Trophoblast cell (in vitro differentiated cells and primary cell): Measurements from ENCODE around the gene EFR3B.

Experiments
- DNase-seq, 2 donors: peaks; one replicate each; pipeline ENCODE4 v3.0.0-alpha.2; 2016
- H2AFZ ChIP-seq: 2 replicates; pipeline ENCODE4 v1.6.1; 2013; ENCODE audit warnings: low read length, moderate library complexity, mild to moderate bottlenecking; ENCODE audit not compliant: insufficient read depth, poor library complexity
- H2AK5ac ChIP-seq: 2 replicates; pipeline ENCODE4 v1.6.1; 2013; ENCODE audit warnings: mild to moderate bottlenecking, low read length
- H2BK120ac ChIP-seq: 2 replicates; pipeline ENCODE4 v1.6.1; 2013; ENCODE audit warnings: low read length, mild to moderate bottlenecking, moderate library complexity; ENCODE audit not compliant: insufficient read depth, poor library complexity
- H2BK12ac ChIP-seq: 2 replicates; pipeline ENCODE4 v1.6.1; 2013; ENCODE audit warnings: mild to moderate bottlenecking, low read length, moderate library complexity
- H2BK5ac ChIP-seq: 2 replicates; pipeline ENCODE4 v1.6.1; 2013; ENCODE audit warnings: low read length, low read depth, moderate library complexity, mild to moderate bottlenecking; ENCODE audit not compliant: poor library complexity
- H3K14ac ChIP-seq: 2 replicates; pipeline ENCODE4 v1.6.1; 2013; ENCODE audit warnings: mild to moderate bottlenecking, low read length
- H3K18ac ChIP-seq: 2 replicates; pipeline ENCODE4 v1.6.1; 2013; ENCODE audit warnings: mild to moderate bottlenecking, low read length
- H3K23ac ChIP-seq: 2 replicates; pipeline ENCODE4 v1.6.1; 2013; ENCODE audit warnings: low read length
- H3K27ac ChIP-seq: 2 replicates; pipeline ENCODE4 v1.5.1; 2013; ENCODE audit warnings: low read depth, mild to moderate bottlenecking, inconsistent platforms, low read length, moderate library complexity
- H3K27me3 ChIP-seq: 2 replicates; pipeline ENCODE4 v1.6.1; 2013; ENCODE audit warnings: inconsistent platforms, mild to moderate bottlenecking, low read length, moderate library complexity; ENCODE audit not compliant: insufficient read depth
- H3K36me3 ChIP-seq, 2 experiments: 1 replicate in 1 of 2; 2 replicates in 1 of 2; pipeline ENCODE4 v1.6.1; 2013; ENCODE audit warnings: low read length in 2 of 2, mild to moderate bottlenecking in 2 of 2, moderate library complexity in 1 of 2; ENCODE audit not compliant: insufficient read depth in 2 of 2, control insufficient read depth in 1 of 2
- H3K4ac ChIP-seq: 2 replicates; pipeline ENCODE4 v1.6.1; 2013; ENCODE audit warnings: low read depth, mild to moderate bottlenecking, low read length, moderate library complexity
- H3K4me1 ChIP-seq, 2 experiments: 1 replicate in 1 of 2; 2 replicates in 1 of 2; pipeline ENCODE4 v1.6.1; 2013; ENCODE audit warnings: low read length in 2 of 2, mild to moderate bottlenecking in 2 of 2, moderate library complexity in 1 of 2; ENCODE audit not compliant: insufficient read depth in 2 of 2, control insufficient read depth in 1 of 2
- H3K4me2 ChIP-seq: 2 replicates; pipeline ENCODE4 v1.6.1; 2013; ENCODE audit warnings: inconsistent platforms, mild to moderate bottlenecking, low read length, moderate library complexity
- H3K4me3 ChIP-seq: 2 replicates; pipeline ENCODE4 v1.5.1; 2013; ENCODE audit warnings: mild to moderate bottlenecking, low read depth, low read length, inconsistent platforms
- H3K79me1 ChIP-seq: one replicate; pipeline ENCODE4 v1.6.1; 2013; ENCODE audit warnings: low read length
- H3K79me2 ChIP-seq: 2 replicates; pipeline ENCODE4 v1.6.1; 2013; ENCODE audit warnings: low read length, mild to moderate bottlenecking; ENCODE audit not compliant: control insufficient read depth, insufficient read depth, poor library complexity
- H3K9ac ChIP-seq: 2 replicates; pipeline ENCODE4 v1.6.1; 2013; ENCODE audit warnings: mild to moderate bottlenecking, low read length
- H3K9me3 ChIP-seq: 2 replicates; pipeline ENCODE4 v1.6.1; 2013; ENCODE audit warnings: low read depth, mild to moderate bottlenecking, control low read depth, inconsistent platforms, low read length; ENCODE audit not compliant: insufficient read depth
- H4K12ac ChIP-seq: 2 replicates; pipeline ENCODE4 v1.6.1; 2013; ENCODE audit warnings: low read depth, mild to moderate bottlenecking, low read length, moderate library complexity
- H4K8ac ChIP-seq: 2 replicates; pipeline ENCODE4 v1.6.1; 2013; ENCODE audit warnings: low read depth, mild to moderate bottlenecking, low read length, moderate library complexity
- H4K91ac ChIP-seq: one replicate; pipeline ENCODE4 v1.6.1; 2013; ENCODE audit warnings: low read depth, mild to moderate bottlenecking, low read length, moderate library complexity
- WGBS: extraction: QIAGEN DNeasy Blood & Tissue Kit; methylation state at CpG from one replicate; pipeline ENCODE4 v1.1.7; 2013; ENCODE audit warnings: missing lambda C conversion rate; ENCODE audit not compliant: insufficient read length, insufficient coverage; ENCODE audit errors: extremely low coverage; 5-methylcytosine and 5-hydroxymethylcytosine counted together

Gene EFR3B

DNA sequence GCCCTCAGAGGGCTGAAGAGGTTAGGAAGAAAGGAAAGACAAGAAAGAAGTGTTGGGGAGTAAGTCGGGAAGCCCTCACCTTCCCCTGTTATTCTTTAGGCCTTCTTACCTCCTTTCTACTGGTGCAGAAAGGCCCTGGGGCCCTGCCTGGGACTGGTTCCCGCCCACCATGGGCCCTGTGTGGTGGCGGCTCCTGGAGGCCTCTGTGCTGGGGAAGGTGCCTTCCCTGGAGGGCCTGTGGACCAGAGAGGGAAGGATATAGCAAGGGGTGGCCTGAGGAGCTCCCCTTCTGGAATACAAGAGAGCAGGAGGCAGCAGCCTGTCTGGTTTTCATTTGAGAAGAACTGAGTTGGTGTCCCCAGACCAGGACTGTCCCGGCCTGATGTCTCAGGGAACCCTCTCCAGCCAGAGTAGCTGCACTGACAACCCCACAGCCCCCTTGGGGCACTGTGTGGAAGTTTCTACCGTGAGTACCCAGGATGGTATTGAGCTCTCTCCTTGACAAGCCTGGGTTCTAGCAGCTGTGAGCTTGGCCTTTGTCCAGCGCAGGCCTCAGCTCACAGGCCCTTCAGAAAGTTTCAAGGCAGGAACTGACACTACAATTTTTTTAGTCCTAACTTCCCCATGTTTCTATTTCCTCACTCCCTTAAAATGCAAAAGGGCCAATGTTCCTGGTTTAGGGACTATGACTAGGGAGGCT, 47.1 kb downstream of the EFR3B start:
- no peaks in the 10 kb centered on the region for H3K79me2 ChIP-seq
- no peaks in the 10 kb centered on the region for H3K79me1 ChIP-seq
- H3K4ac ChIP-seq = no peak overlapping the region
- no peak overlapping the region for H3K14ac ChIP-seq
- peaks cover 2% of the 10 kb centered on the region for H3K9me3 ChIP-seq
- H3K27ac ChIP-seq = no peak overlapping the region
- no peak overlapping the region for H2AFZ ChIP-seq
- H3K18ac ChIP-seq = no peak overlapping the region
- H4K91ac ChIP-seq = no peak overlapping the region
- no peak overlapping the region for H3K4me2 ChIP-seq
- no peak overlapping the region for H3K9ac ChIP-seq
- H3K36me3 ChIP-seq = no peaks in the 10 kb centered on the region
- no peak overlapping the region for H2BK120ac ChIP-seq
- no peak overlapping the region for H2BK5ac ChIP-seq
- H3K23ac ChIP-seq = no peak overlapping the region
- no peak overlapping the region for H2BK12ac ChIP-seq
- no peak overlapping the region for H2AK5ac ChIP-seq
- H4K8ac ChIP-seq = no peak overlapping the region
- no peaks in the 10 kb centered on the region for H3K4me1 ChIP-seq
- no peaks in the 10 kb centered on the region for H3K27me3 ChIP-seq
- DNase-seq = no peak
- H4K12ac ChIP-seq = no peak overlapping the region
- no peak overlapping the region for H3K4me3 ChIP-seq
- no CpG with 5 or more reads among the region's 6 CpGs for WGBS

DNA sequence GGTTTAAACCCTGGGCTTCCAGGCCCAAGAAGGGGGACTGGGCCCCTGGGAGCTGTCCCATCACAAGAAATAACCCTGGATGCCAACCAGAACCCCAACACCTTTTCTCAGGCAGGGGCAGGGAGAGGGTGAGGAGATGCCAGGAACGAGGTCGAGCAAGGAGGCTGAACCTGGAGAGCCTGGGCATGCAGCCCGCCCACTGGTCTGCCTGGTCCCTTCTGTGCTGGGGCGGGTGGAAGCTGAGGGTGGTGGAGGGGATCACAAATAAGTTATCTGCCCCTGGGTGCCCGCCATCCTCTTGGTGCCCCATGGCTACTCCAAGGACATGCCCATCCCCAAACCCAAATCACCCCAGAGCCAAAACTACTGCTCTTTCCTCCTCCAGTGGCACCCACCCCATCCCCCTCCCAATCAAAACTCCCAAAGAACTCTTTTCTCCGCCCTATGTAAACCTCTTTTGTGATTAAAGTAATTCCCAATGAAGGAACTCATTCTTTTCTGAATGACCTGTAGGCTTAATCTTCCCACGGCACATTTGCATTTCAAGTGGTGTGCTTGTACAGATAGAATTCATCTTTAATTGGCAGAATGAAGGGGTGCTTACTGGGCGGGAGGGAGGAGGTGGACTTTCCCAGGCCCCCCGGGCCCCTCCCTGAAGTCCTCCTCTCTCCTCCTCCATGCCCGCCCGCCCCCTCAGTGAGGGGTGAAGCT, 47.9 kb downstream of the EFR3B start:
- no peak overlapping the region for H3K14ac ChIP-seq
- no peak overlapping the region for H2AFZ ChIP-seq
- no peak overlapping the region for H2AK5ac ChIP-seq
- no peak overlapping the region for H2BK5ac ChIP-seq
- H3K18ac ChIP-seq = no peak overlapping the region
- H3K9me3 ChIP-seq = peaks cover 2% of the 10 kb centered on the region
- no peak overlapping the region for H3K4me2 ChIP-seq
- no peak overlapping the region for H3K4me3 ChIP-seq
- H3K4me1 ChIP-seq = no peaks in the 10 kb centered on the region
- no peak overlapping the region for H2BK120ac ChIP-seq
- H3K36me3 ChIP-seq = no peaks in the 10 kb centered on the region
- DNase-seq = no peak
- H3K27ac ChIP-seq = no peak overlapping the region
- H3K27me3 ChIP-seq = no peaks in the 10 kb centered on the region
- H4K12ac ChIP-seq = no peak overlapping the region
- H3K79me2 ChIP-seq = no peaks in the 10 kb centered on the region
- no peak overlapping the region for H3K23ac ChIP-seq
- H4K91ac ChIP-seq = no peak overlapping the region
- no peak overlapping the region for H3K9ac ChIP-seq
- no peak overlapping the region for H4K8ac ChIP-seq
- H2BK12ac ChIP-seq = no peak overlapping the region
- no peak overlapping the region for H3K4ac ChIP-seq
- H3K79me1 ChIP-seq = no peaks in the 10 kb centered on the region
- WGBS = no CpG with 5 or more reads among the region's 11 CpGs

DNA sequence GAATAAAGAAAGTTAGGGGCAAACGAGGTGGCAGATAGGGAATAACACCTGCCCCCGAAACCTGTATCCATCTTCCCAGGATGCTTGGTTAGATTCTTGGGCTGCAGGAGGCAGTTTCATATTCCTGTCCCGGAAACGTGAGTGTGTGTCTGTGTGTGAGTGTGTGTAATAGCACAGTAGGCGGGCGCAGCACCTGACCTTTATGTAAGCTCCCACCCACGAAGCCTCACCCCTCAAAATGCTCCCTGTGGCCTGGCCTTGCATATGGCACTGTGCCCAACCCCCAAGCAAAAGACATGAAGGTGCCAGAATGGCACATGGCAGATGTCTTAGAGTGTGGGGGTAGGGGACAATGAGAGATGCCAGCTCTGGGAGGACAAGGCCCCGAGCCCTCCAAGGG, 48.9 kb downstream of the EFR3B start:
- no peak overlapping the region for H3K23ac ChIP-seq
- H2BK120ac ChIP-seq = no peak overlapping the region
- no peak for DNase-seq
- H4K8ac ChIP-seq = no peak overlapping the region
- H3K9ac ChIP-seq = no peak overlapping the region
- WGBS = no CpG with 5 or more reads among the region's 8 CpGs
- H2AFZ ChIP-seq = no peak overlapping the region
- no peak overlapping the region for H3K4me3 ChIP-seq
- H3K4me1 ChIP-seq = no peaks in the 10 kb centered on the region
- H3K27ac ChIP-seq = no peak overlapping the region
- no peak overlapping the region for H2BK12ac ChIP-seq
- no peaks in the 10 kb centered on the region for H3K27me3 ChIP-seq
- no peak overlapping the region for H2BK5ac ChIP-seq
- H3K14ac ChIP-seq = no peak overlapping the region
- H3K79me1 ChIP-seq = no peaks in the 10 kb centered on the region
- H3K36me3 ChIP-seq = no peaks in the 10 kb centered on the region
- no peak overlapping the region for H3K18ac ChIP-seq
- no peak overlapping the region for H3K4ac ChIP-seq
- H2AK5ac ChIP-seq = no peak overlapping the region
- H3K79me2 ChIP-seq = no peaks in the 10 kb centered on the region
- H4K12ac ChIP-seq = no peak overlapping the region
- H3K9me3 ChIP-seq = peaks cover 2% of the 10 kb centered on the region
- H4K91ac ChIP-seq = no peak overlapping the region
- no peak overlapping the region for H3K4me2 ChIP-seq

DNA sequence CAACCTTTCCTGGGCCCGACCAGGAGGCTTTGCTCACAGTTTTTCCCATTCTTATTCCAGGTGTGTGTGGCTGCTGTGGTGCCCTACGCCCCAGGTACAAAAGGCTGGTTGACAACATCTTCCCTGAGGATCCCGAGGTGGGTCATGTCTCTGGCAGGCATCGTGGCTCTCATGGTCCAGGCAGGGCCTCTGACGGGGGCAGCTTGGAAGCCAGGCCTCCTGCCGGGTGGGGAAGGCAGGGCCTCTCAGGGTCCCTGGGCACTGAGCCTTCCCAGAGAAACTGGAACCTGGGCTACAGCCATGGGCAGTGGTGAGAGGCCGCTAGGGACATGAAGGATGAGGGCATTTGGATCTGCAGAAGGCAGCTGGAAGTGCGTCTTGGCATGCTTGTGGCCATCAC, 49.4 kb downstream of the EFR3B start:
- Histone ChIP-seq H3K14ac (no peak overlapping the region), H4K91ac (no peak overlapping the region), H3K4me1 (no peaks in the 10 kb centered on the region), H3K79me1 (no peaks in the 10 kb centered on the region), H3K9ac (no peak overlapping the region), H2AK5ac (no peak overlapping the region), H4K8ac (no peak overlapping the region), H3K36me3 (no peaks in the 10 kb centered on the region), H3K27me3 (no peaks in the 10 kb centered on the region), H3K23ac (no peak overlapping the region), H2BK5ac (no peak overlapping the region), H2BK120ac (no peak overlapping the region), H3K79me2 (no peaks in the 10 kb centered on the region), H3K18ac (no peak overlapping the region), H4K12ac (no peak overlapping the region), H3K27ac (no peak overlapping the region), H3K4me3 (no peak overlapping the region), H3K4me2 (no peak overlapping the region), H2BK12ac (no peak overlapping the region), H2AFZ (no peak overlapping the region), H3K9me3 (peaks cover 2% of the 10 kb centered on the region), H3K4ac (no peak overlapping the region)
- no CpG with 5 or more reads among the region's 8 CpGs for WGBS
- no peak for DNase-seq
